ENCODE measurements around the gene NCOA3.

The NCOA3 gene

DNA sequence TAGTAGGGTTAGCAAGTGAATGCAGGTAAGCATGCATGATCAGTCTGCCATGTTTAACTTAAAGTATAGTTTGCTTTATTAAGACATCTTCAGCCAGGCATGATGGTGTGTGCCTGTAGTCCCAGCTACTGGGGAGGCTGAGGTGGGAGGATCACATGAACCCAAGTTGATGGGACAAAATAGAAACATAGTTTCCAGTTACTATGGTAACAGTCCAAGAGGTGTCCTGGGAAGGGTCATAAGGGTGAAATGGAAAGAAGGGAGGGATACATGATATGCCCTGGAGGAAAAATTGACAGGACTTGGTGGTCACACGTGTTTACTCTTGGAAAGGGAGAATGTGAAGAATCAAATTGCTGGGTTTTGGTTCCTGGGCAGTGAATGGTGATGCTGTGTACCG lies 143.9 kb downstream of the NCOA3 start:
- no peak for DNase-seq (ENCODE audit: extremely low read depth, insufficient read length)
- Histone ChIP-seq H3K4me3 (replicated peaks; ENCODE audit: low read depth, low read length) (no peak overlapping the region), H3K27me3 (replicated peaks; ENCODE audit: control insufficient read depth, insufficient read depth, low read length) (no peaks in the 10 kb centered on the region), H3K36me3 (ENCODE audit: control insufficient read depth, insufficient read depth, low read length) (peaks cover 28% of the 10 kb centered on the region)
- TF ChIP-seq, protein P1, sequence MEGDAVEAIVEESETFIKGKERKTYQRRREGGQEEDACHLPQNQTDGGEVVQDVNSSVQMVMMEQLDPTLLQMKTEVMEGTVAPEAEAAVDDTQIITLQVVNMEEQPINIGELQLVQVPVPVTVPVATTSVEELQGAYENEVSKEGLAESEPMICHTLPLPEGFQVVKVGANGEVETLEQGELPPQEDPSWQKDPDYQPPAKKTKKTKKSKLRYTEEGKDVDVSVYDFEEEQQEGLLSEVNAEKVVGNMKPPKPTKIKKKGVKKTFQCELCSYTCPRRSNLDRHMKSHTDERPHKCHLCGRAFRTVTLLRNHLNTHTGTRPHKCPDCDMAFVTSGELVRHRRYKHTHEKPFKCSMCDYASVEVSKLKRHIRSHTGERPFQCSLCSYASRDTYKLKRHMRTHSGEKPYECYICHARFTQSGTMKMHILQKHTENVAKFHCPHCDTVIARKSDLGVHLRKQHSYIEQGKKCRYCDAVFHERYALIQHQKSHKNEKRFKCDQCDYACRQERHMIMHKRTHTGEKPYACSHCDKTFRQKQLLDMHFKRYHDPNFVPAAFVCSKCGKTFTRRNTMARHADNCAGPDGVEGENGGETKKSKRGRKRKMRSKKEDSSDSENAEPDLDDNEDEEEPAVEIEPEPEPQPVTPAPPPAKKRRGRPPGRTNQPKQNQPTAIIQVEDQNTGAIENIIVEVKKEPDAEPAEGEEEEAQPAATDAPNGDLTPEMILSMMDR (IDR thresholded peaks at IDR 0.05; ENCODE audit: insufficient read depth, low read length, poor library complexity, severe bottlenecking) = no peak

DNA sequence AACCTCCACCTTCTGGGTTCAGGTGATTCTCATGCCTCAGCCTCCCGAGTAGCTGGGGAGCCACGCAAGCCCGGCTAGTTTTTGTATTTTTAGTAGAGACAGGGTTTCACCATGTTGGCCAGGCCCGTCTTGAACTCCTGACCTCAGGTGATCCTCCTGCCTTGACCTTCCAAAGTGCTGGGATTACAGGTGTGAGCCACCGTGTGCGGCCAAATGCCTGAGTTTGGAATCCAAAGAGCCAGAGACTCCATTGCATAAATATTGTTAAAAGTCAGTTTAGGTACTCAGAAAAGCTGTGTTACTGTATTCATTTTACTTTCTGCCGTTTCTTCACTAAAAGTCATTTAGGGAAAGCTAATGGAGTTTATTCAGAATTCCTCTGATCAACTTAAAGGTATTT lies 146.3 kb downstream of the NCOA3 start:
- Histone ChIP-seq H3K36me3 (ENCODE audit: control insufficient read depth, insufficient read depth, low read length) (peaks cover 35% of the 10 kb centered on the region), H3K27me3 (replicated peaks; ENCODE audit: control insufficient read depth, insufficient read depth, low read length) (no peaks in the 10 kb centered on the region)
- DNase-seq (ENCODE audit: extremely low read depth, insufficient read length) = no peak

DNA sequence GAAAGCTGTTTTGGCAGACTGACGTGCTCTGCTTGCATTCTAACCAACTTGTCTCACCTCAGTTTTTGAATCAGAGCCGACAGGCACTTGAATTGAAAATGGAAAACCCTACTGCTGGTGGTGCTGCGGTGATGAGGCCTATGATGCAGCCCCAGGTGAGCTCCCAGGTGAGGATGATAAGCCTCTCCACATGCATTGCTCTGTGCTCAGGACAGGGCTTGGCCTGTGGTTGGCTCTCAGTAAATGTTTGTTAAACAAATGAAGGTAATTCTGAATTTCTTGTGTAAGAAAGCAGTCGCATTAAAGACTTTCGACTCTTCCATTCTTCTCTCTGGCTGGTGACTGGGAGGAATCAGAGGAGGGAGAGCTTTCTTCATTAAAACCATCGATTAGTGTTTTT lies 147.3 kb downstream of the NCOA3 start:
- no peak overlapping the region for H3K4me3 ChIP-seq (replicated peaks; ENCODE audit: low read depth, low read length)
- H3K36me3 ChIP-seq (ENCODE audit: control insufficient read depth, insufficient read depth, low read length) = peaks cover 34% of the 10 kb centered on the region
- TF ChIP-seq, protein P1 (IDR thresholded peaks at IDR 0.05; ENCODE audit: insufficient read depth, low read length, poor library complexity, severe bottlenecking) = no peak
- no peak for DNase-seq (ENCODE audit: extremely low read depth, insufficient read length)
- H3K27me3 ChIP-seq (replicated peaks; ENCODE audit: control insufficient read depth, insufficient read depth, low read length) = no peaks in the 10 kb centered on the region

More for the DNA sequence above, 146.3 kb downstream of the NCOA3 start:
- TF ChIP-seq, protein P1 (IDR thresholded peaks at IDR 0.05; ENCODE audit: insufficient read depth, low read length, poor library complexity, severe bottlenecking) = no peak
- no peak overlapping the region for H3K4me3 ChIP-seq (replicated peaks; ENCODE audit: low read depth, low read length)

DNA sequence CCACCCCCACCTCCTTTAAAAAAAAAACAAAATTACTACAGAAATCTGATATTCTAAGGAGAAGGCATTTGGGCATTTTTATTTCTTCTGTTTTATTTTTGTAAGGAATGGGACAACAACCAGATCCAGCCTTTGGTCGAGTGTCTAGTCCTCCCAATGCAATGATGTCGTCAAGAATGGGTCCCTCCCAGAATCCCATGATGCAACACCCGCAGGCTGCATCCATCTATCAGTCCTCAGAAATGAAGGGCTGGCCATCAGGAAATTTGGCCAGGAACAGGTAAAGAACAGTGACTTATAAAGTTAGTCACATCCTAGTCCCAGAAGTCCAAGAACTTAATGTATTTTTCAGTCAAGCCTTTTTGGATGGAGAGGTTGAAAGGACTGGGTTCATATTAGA lies 150.6 kb downstream of the NCOA3 start:
- H3K27me3 ChIP-seq (replicated peaks; ENCODE audit: control insufficient read depth, insufficient read depth, low read length) = no peaks in the 10 kb centered on the region
- TF ChIP-seq, protein P1 (IDR thresholded peaks at IDR 0.05; ENCODE audit: insufficient read depth, low read length, poor library complexity, severe bottlenecking) = no peak
- no peak overlapping the region for H3K4me3 ChIP-seq (replicated peaks; ENCODE audit: low read depth, low read length)
- DNase-seq (ENCODE audit: extremely low read depth, insufficient read length) = no peak
- H3K36me3 ChIP-seq (ENCODE audit: control insufficient read depth, insufficient read depth, low read length) = peaks cover 22% of the 10 kb centered on the region

DNA sequence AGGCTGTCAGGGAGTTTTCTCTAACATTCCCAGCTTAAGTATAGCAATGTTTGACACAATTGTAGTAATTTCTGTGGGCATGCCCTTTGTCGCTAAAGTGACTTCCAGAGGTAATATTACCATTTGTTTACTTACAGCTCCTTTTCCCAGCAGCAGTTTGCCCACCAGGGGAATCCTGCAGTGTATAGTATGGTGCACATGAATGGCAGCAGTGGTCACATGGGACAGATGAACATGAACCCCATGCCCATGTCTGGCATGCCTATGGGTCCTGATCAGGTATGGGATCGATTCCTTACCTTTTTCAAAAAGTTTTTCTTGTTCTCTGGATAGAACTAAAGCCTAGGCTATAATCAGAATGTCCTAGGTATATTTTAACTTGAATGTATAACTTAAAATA lies 151.1 kb downstream of the NCOA3 start:
- peaks cover 25% of the 10 kb centered on the region for H3K36me3 ChIP-seq (ENCODE audit: control insufficient read depth, insufficient read depth, low read length)
- TF ChIP-seq, protein P1 (IDR thresholded peaks at IDR 0.05; ENCODE audit: insufficient read depth, low read length, poor library complexity, severe bottlenecking) = no peak
- no peak for DNase-seq (ENCODE audit: extremely low read depth, insufficient read length)
- H3K4me3 ChIP-seq (replicated peaks; ENCODE audit: low read depth, low read length) = no peak overlapping the region
- no peaks in the 10 kb centered on the region for H3K27me3 ChIP-seq (replicated peaks; ENCODE audit: control insufficient read depth, insufficient read depth, low read length)

DNA sequence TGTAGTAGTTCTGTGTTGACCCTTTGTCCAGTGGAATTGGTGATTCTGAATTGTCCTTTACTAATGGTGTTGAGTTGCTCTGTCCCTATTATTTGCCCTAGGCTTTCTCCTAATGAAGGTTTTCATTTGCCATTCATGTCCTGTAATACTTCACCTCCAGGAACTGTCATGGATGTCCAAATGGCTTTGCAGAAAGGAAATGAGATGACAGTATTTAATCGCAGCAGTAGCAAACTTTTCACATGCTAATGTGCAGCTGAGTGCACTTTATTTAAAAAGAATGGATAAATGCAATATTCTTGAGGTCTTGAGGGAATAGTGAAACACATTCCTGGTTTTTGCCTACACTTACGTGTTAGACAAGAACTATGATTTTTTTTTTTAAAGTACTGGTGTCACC lies 152.2 kb downstream of the NCOA3 start:
- TF ChIP-seq, protein P1 (IDR thresholded peaks at IDR 0.05; ENCODE audit: insufficient read depth, low read length, poor library complexity, severe bottlenecking) = no peak
- H3K4me3 ChIP-seq (replicated peaks; ENCODE audit: low read depth, low read length) = no peak overlapping the region
- DNase-seq (ENCODE audit: extremely low read depth, insufficient read length) = no peak
- no peaks in the 10 kb centered on the region for H3K27me3 ChIP-seq (replicated peaks; ENCODE audit: control insufficient read depth, insufficient read depth, low read length)
- H3K36me3 ChIP-seq (ENCODE audit: control insufficient read depth, insufficient read depth, low read length) = peaks cover 20% of the 10 kb centered on the region
